HepG2 (cell line): ENCODE measurements around the gene UBR4. TPM values are rescaled to one million over a fixed set of nuclear protein-coding genes. Genes with fewer than 3 reads are reported as not detected.
A peak's percentile ranks its signal among the peaks of the same experiment; 100 is the strongest.

ENCODE experiments used
- ATAC-seq: fragments of 200-7000 bp; cut with Tn5 transposase; 3 replicates; pipeline ENCODE4 v1.9.1; 2020; ENCODE audit warnings: mild to moderate bottlenecking, moderate library complexity
- BruUV-seq: library from RNA; stranded (reverse); fragments of 400-500 nt; replicated peaks from 2 replicates; lab custom pipeline; 2021; lab: Mats Ljungman, UMichigan
- CTCF ChIA-PET: fragments of 300-600 bp; formaldehyde crosslinking; extraction: SDS; loops from one replicate; lab custom pipeline; 2021; ENCODE audit warnings: low total read pairs, inconsistent platforms, low intra/inter-chr PET ratio; lab: Yijun Ruan, JAX
- POLR2A ChIA-PET: fragments of 350-600 bp; sonication (Branson Sonifier 250); formaldehyde crosslinking; loops from one replicate; lab custom pipeline; 2020; ENCODE audit warnings: antibody characterized with exemption, inconsistent platforms; lab: Yijun Ruan, JAX
- DNase-seq: peaks from one replicate; pipeline ENCODE4 v3.0.0-alpha.2; 2015; ENCODE audit warnings: low spot score
- FAIRE-seq: peaks from 3 replicates; lab custom pipeline; 2011; peaks lifted over from hg19 to GRCh38; lab: Jason Lieb, UNC
- H2AFZ ChIP-seq: one replicate; pipeline ENCODE4 v1.6.1; 2011; ENCODE audit warnings: low read length, inconsistent platforms
- H3K27ac ChIP-seq: fragments of 300-600 bp; 3 replicates; pipeline ENCODE4 v1.8.0; 2011; ENCODE audit warnings: mixed run types, mild to moderate bottlenecking, mixed read lengths, low read length, inconsistent platforms; ENCODE audit not compliant: insufficient read depth; ENCODE audit errors: extremely low read length
- H3K27me3 ChIP-seq, 2 experiments: fragments of 200-600 bp in 1 of 2; 2 replicates in 1 of 2; 3 replicates in 1 of 2; pipeline versions ENCODE4 v1.6.0 to v1.8.0; 2011; ENCODE audit warnings: low read length in 2 of 2, mild to moderate bottlenecking in 2 of 2, moderate library complexity in 2 of 2, inconsistent platforms in 1 of 2; ENCODE audit not compliant: insufficient read depth in 2 of 2, control insufficient read depth in 1 of 2
- H3K36me3 ChIP-seq, 2 experiments: fragments of 200-600 bp in 1 of 2; replicated peaks in 1 of 2; 2 replicates in 1 of 2; 3 replicates in 1 of 2; pipeline versions ENCODE4 v1.5.1 to v1.8.0; 2011; ENCODE audit warnings: low read length in 2 of 2, inconsistent platforms in 1 of 2; ENCODE audit not compliant: insufficient read depth in 2 of 2, control insufficient read depth in 1 of 2
- H3K4me1 ChIP-seq: 2 replicates; pipeline ENCODE4 v1.5.1; 2012; ENCODE audit warnings: low read length, inconsistent platforms; ENCODE audit not compliant: insufficient read depth
- H3K4me2 ChIP-seq: 2 replicates; pipeline ENCODE4 v1.6.0; 2011; ENCODE audit warnings: low read depth, low read length, inconsistent platforms
- H3K4me3 ChIP-seq, 3 experiments: fragments of 200-600 bp in 1 of 3; sonication (generic), shearing (Covaris generic) in 1 of 3; replicated peaks in 1 of 3; 2 replicates each; pipeline ENCODE4 v1.5.1; 2011 to 2016; ENCODE audit warnings: low read length in 3 of 3, inconsistent platforms in 2 of 3, low read depth in 2 of 3, mild to moderate bottlenecking in 2 of 3, control low read depth in 1 of 3, mixed read lengths in 1 of 3; ENCODE audit not compliant: insufficient read depth in 1 of 3
- H3K79me2 ChIP-seq: one replicate; pipeline ENCODE4 v1.6.1; 2011; ENCODE audit warnings: low read length, inconsistent platforms; ENCODE audit not compliant: insufficient read depth
- H3K9ac ChIP-seq: 2 replicates; pipeline ENCODE4 v1.6.0; 2011; ENCODE audit warnings: mild to moderate bottlenecking, low read depth, low read length, inconsistent platforms; ENCODE audit not compliant: insufficient read depth
- H3K9me3 ChIP-seq: 2 replicates; pipeline ENCODE4 v1.5.1; 2012; ENCODE audit warnings: mild to moderate bottlenecking, low read length
- H4K20me1 ChIP-seq: 2 replicates; pipeline ENCODE4 v1.6.0; 2011; ENCODE audit warnings: inconsistent platforms, mild to moderate bottlenecking, low read length, moderate library complexity; ENCODE audit not compliant: insufficient read depth
- AHDC1 ChIP-seq: sonication (generic); formaldehyde crosslinking; IDR thresholded peaks from 2 replicates; pipeline ENCODE4 v1.5.1; 2020; ENCODE audit warnings: mild to moderate bottlenecking, missing genetic modification reagents, borderline replicate concordance
- CCDC6 ChIP-seq: sonication (generic); formaldehyde crosslinking; IDR thresholded peaks from 2 replicates; pipeline ENCODE4 v1.8.1; 2022; ENCODE audit warnings: mild to moderate bottlenecking, missing genetic modification reagents, moderate library complexity
- LCORL ChIP-seq, 2 experiments: fragments of 450-650 bp in 1 of 2; sonication (generic) in 1 of 2; formaldehyde crosslinking in 1 of 2; IDR thresholded peaks; 2 replicates each; pipeline versions ENCODE4 v1.5.0 to v1.6.1; 2017 to 2020; ENCODE audit warnings: antibody characterized with exemption in 1 of 2, missing genetic modification reagents in 1 of 2
- NFKB2 ChIP-seq: sonication (generic); formaldehyde crosslinking; IDR thresholded peaks from 2 replicates; pipeline ENCODE4 v1.4.0; 2020; ENCODE audit warnings: missing genetic modification reagents, borderline replicate concordance
- NR2F2 ChIP-seq: IDR thresholded peaks from 2 replicates; pipeline ENCODE4 v1.6.1; 2012; ENCODE audit warnings: low read depth, inconsistent platforms, borderline replicate concordance
- ZBTB33 ChIP-seq: sonication (generic); formaldehyde crosslinking; IDR thresholded peaks from 2 replicates; pipeline ENCODE4 v1.4.0; 2020; ENCODE audit warnings: missing genetic modification reagents
- ZFP36 ChIP-seq: fragments of 150-350 bp; IDR thresholded peaks from 2 replicates; pipeline ENCODE4 v1.6.1; 2018; ENCODE audit warnings: borderline replicate concordance, low read length, low read depth; ENCODE audit not compliant: partially characterized antibody
- ZFP41 ChIP-seq: sonication (generic); formaldehyde crosslinking; IDR thresholded peaks from 2 replicates; pipeline ENCODE4 v1.4.0; 2020; ENCODE audit warnings: mild to moderate bottlenecking, missing genetic modification reagents, borderline replicate concordance
- ZNF543 ChIP-seq: sonication (generic); formaldehyde crosslinking; IDR thresholded peaks from 2 replicates; pipeline ENCODE4 v1.4.0; 2020; ENCODE audit warnings: mild to moderate bottlenecking, missing genetic modification reagents
- ZNF687 ChIP-seq: sonication (generic); formaldehyde crosslinking; IDR thresholded peaks from 2 replicates; pipeline ENCODE4 v1.5.1; 2020; ENCODE audit warnings: mild to moderate bottlenecking, missing genetic modification reagents, moderate library complexity
- WGBS: methylation state at CpG from one replicate; pipeline ENCODE4 v1.1.6; 2017; ENCODE audit warnings: low lambda C conversion rate; 5-methylcytosine and 5-hydroxymethylcytosine counted together
- in situ Hi-C: cut with HindIII; loops from 2 replicates; pipeline ENCODE4 v1.10.0; 2017; ENCODE audit warnings: low pct_unique_long_range_greater_than_20kb; ENCODE audit not compliant: extremely low pct_ligation_motif_present
- intact Hi-C: fragments of 100-400 bp; cut with micrococcal nuclease; formaldehyde crosslinking; loops from one replicate; pipeline ENCODE4 v1.10.0; 2022; ENCODE audit not compliant: unreplicated experiment
- polyA plus RNA-seq, 8 experiments: library from polyadenylated mRNA; depleted of rRNA in 3 of 8; stranded (reverse) in 7 of 8; unstranded in 1 of 8; fragments of >200 nt; fragmentation: Illumina TruSeq in 4 of 8; extraction: Trizol in 4 of 8; gene quantifications; 2 replicates each; pipeline versions ENCODE4 v1.2.1 to v1.2.3, GENCODE V29; 2011 to 2016; ENCODE audit warnings: low read depth in 4 of 8, missing spikeins in 1 of 8, mixed read lengths in 1 of 8; ENCODE audit not compliant: insufficient read depth in 1 of 8
- total RNA-seq, 5 experiments: library from RNA; depleted of rRNA; stranded (reverse); fragments of >200 nt; fragmentation: Illumina TruSeq; extraction: Trizol; gene quantifications; 2 replicates each; pipeline ENCODE4 v1.2.3, GENCODE V29; 2016; ENCODE audit warnings: low read depth in 1 of 5

UBR4 gene
- total and polyA plus RNA-seq, 2 of the 13 experiments (the other 11 are each of a cell fraction or from before 2014, with no cell fraction given), result 59.1 to 106 TPM

GRCh38 chr1:19046972-19047731, 162.9 kb downstream of the UBR4 start:
- H2AFZ ChIP-seq, result no peak overlapping the region
- DNase-seq (no peak), ATAC-seq (no peak; the same call in 1 of the 3 replicates), FAIRE-seq (no peak)
- ChIA-PET CTCF (no interaction called here), POLR2A (interaction anchor here (1.1 to 1.6 kb wide), 6 partner anchors 17 to 144 kb away, joined by 3 to 13 read pairs (median 4); no protein-coding TSS in a partner anchor)
- no TSS peak for BruUV-seq
- no peaks in the 10 kb centered on the region for H3K36me3 ChIP-seq
- in situ Hi-C loops, result no loop called here
- H3K9ac ChIP-seq, result no peak overlapping the region
- H3K27ac ChIP-seq, result peak overlapping the region; percentile 68
- peak overlapping the region; percentile 66 for H3K4me2 ChIP-seq
- peaks cover 70% of the 10 kb centered on the region for H3K4me1 ChIP-seq
- no peaks in the 10 kb centered on the region for H4K20me1 ChIP-seq
- no peaks in the 10 kb centered on the region for H3K27me3 ChIP-seq
- H3K4me3 ChIP-seq, result no peak overlapping the region; a peak in 1 of 6 replicates
- no peaks in the 10 kb centered on the region for H3K9me3 ChIP-seq
- intact Hi-C loops, result loop anchor here (5.0 kb wide), 1 partner anchor 35 kb away; no protein-coding TSS in a partner anchor
- 67% methylated on average over 6 of the region's 10 CpGs for WGBS
- H3K79me2 ChIP-seq, result no peaks in the 10 kb centered on the region
- TF ChIP-seq LCORL (IDR thresholded peaks at IDR 0.05) (0 out of 2 replicates have a peak, but pooled peaks have one; percentile 32), LCORL (CRISPR knock-in tag; IDR thresholded peaks at IDR 0.05) (no peak), AHDC1 (CRISPR knock-in tag) (no peak), NFKB2 (CRISPR knock-in tag) (0 out of 2 replicates have a peak, but pooled peaks have one; percentile 5), CCDC6 (0 out of 2 replicates have a peak, but pooled peaks have one; percentile 12), ZNF543 (CRISPR knock-in tag) (no peak), ZBTB33 (peak; percentile 52; the same call in 1 of the 2 replicates), ZFP41 (CRISPR knock-in tag) (no peak), NR2F2 (no peak), ZFP36 (peak; percentile 46), ZNF687 (CRISPR knock-in tag) (peak; percentile 10; the same call in 1 of the 2 replicates)
